Measurements from ENCODE around the gene TOR3A. TPM values are rescaled to one million over a fixed set of nuclear protein-coding genes. Genes with fewer than 3 reads are reported as not detected.

The TOR3A gene
- total and polyA plus RNA-seq, 2 of the 13 experiments (the other 11 are each of a cell fraction or from before 2014, with no cell fraction given): 14.7 to 28.4 TPM

DNA sequence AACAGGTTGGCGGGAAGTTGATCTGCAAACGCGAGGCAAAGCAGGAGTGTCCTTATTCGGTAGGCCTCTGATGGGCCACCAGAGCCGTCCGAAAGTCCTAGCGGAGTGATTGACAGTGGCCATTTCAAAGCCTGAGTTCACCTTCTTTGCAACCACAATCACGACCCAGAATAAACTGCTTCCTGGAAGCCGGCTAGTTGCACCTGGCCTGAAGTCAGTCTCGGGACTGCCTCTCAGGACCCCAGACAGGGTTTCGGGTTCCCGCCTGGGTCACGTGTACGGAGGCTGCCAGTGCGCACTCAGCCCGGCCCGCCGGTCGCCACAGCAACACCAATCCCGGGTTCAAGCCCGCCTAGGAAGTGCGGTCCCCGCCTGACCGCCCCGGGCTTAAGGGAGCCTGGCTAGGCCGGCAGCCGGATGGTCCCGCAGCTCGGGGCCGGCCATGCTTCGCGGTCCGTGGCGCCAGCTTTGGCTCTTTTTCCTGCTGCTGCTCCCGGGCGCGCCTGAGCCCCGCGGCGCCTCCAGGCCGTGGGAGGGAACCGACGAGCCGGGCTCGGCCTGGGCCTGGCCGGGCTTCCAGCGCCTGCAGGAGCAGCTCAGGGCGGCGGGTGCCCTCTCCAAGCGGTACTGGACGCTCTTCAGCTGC, at the start of gene TOR3A (continued):
- TF ChIP-seq MAZ (IDR thresholded peaks at IDR 0.05; ENCODE audit: borderline replicate concordance, low read depth, low read length) (no peak), MAZ (CRISPR knock-in tag; IDR thresholded peaks at IDR 0.05; ENCODE audit: low read depth) (no peak; the same call in 1 of the 2 replicates), MZF1 (CRISPR knock-in tag; IDR thresholded peaks at IDR 0.05; ENCODE audit: borderline replicate concordance) (no peak), MTF1 (CRISPR knock-in tag; IDR thresholded peaks at IDR 0.05) (0 out of 2 replicates have a peak, but pooled peaks have one; percentile 32), MTA3 (CRISPR knock-in tag; IDR thresholded peaks at IDR 0.05) (no peak), ZC3H4 (CRISPR knock-in tag; IDR thresholded peaks at IDR 0.05; ENCODE audit: borderline replicate concordance) (no peak), NFE2 (CRISPR knock-in tag; IDR thresholded peaks at IDR 0.05) (no peak), ZNF296 (CRISPR knock-in tag; conservative IDR thresholded peaks at IDR 0.05) (no peak), EED (CRISPR knock-in tag; IDR thresholded peaks at IDR 0.05) (no peak), TCF7 (IDR thresholded peaks at IDR 0.05; ENCODE audit: low read depth) (no peak), KLF12 (CRISPR knock-in tag; IDR thresholded peaks at IDR 0.05; ENCODE audit: borderline replicate concordance) (no peak), ZNF3 (CRISPR knock-in tag; IDR thresholded peaks at IDR 0.05) (no peak; the same call in 1 of the 2 replicates), THAP7 (CRISPR knock-in tag; IDR thresholded peaks at IDR 0.05) (no peak), ZNF839 (CRISPR knock-in tag; IDR thresholded peaks at IDR 0.05; ENCODE audit: borderline replicate concordance) (no peak), CSRNP1 (CRISPR knock-in tag; IDR thresholded peaks at IDR 0.05) (peak; percentile 55; the same call in 1 of the 2 replicates), SMYD3 (CRISPR knock-in tag; IDR thresholded peaks at IDR 0.05) (no peak), ZNF362 (CRISPR knock-in tag; IDR thresholded peaks at IDR 0.05; ENCODE audit: borderline replicate concordance) (no peak), FIP1L1 (IDR thresholded peaks at IDR 0.05; ENCODE audit: borderline replicate concordance, insufficient read depth, low read depth, low read length) (no peak), RBM22 (optimal IDR thresholded peaks at IDR 0.05; ENCODE audit: low read length) (peak; percentile 30), HHEX (CRISPR knock-in tag; IDR thresholded peaks at IDR 0.05) (no peak), ZNF124 (CRISPR knock-in tag; IDR thresholded peaks at IDR 0.05) (peak; percentile 95), CCDC6 (CRISPR knock-in tag; IDR thresholded peaks at IDR 0.05) (peak; percentile 80)
- TF ChIP-seq, protein P1, sequence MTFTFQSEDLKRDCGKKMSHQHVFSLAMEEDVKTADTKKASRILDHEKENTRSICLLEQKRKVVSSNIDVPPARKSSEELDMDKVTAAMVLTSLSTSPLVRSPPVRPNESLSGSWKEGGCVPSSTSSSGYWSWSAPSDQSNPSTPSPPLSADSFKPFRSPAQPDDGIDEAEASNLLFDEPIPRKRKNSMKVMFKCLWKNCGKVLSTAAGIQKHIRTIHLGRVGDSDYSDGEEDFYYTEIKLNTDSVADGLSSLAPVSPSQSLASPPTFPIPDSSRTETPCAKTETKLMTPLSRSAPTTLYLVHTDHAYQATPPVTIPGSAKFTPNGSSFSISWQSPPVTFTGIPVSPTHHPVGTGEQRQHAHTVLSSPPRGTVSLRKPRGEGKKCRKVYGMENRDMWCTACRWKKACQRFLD (CRISPR knock-in tag; IDR thresholded peaks at IDR 0.05; ENCODE audit: borderline replicate concordance): peak; percentile 78; the same call in 1 of the 2 replicates
- TF ChIP-seq, protein P2, sequence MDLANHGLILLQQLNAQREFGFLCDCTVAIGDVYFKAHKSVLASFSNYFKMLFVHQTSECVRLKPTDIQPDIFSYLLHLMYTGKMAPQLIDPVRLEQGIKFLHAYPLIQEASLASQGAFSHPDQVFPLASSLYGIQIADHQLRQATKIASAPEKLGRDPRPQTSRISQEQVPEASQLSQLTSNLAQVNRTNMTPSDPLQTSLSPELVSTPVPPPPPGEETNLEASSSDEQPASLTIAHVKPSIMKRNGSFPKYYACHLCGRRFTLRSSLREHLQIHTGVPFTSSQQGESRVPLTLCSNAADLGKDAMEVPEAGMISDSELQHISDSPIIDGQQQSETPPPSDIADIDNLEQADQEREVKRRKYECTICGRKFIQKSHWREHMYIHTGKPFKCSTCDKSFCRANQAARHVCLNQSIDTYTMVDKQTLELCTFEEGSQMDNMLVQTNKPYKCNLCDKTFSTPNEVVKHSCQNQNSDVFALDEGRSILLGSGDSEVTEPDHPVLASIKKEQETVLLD (CRISPR knock-in tag; IDR thresholded peaks at IDR 0.05; ENCODE audit: low read depth): no peak

Data from HepG2 (cell line).